AG04449 (cell line): ENCODE data around the gene MYCBPAP.

Source experiments
- CTCF ChIA-PET: fragments of 350-600 bp; formaldehyde crosslinking; extraction: SDS; loops from one replicate; lab custom pipeline; 2021; ENCODE audit warnings: antibody characterized with exemption; lab: Yijun Ruan, JAX
- POLR2A ChIA-PET: fragments of 400-600, 350-600 bp; formaldehyde crosslinking; extraction: SDS; loops from one replicate; lab custom pipeline; 2020; ENCODE audit warnings: antibody characterized with exemption, inconsistent platforms; lab: Yijun Ruan, JAX
- DNase-seq: peaks from one replicate; pipeline ENCODE4 v3.0.0-alpha.2; 2010; ENCODE audit warnings: low read depth, low spot score
- H3K4me3 ChIP-seq: 2 replicates; pipeline ENCODE4 v1.5.1; 2011; ENCODE audit warnings: low read depth, mild to moderate bottlenecking, control low read depth, low read length
- CTCF ChIP-seq: IDR thresholded peaks from one replicate; pipeline ENCODE4 v1.5.1; 2011; ENCODE audit warnings: mild to moderate bottlenecking, moderate library complexity, low read length, control low read depth, inconsistent platforms; ENCODE audit not compliant: insufficient read depth; ENCODE audit errors: missing control alignments

Gene MYCBPAP

GRCh38 chr17:50462446-50462845 is 45.8 kb upstream of the MYCBPAP start:
- ChIA-PET CTCF (interaction anchor here (1.0 to 1.3 kb wide), 2 partner anchors 13 to 17 kb away, joined by 3 read pairs; no protein-coding TSS in a partner anchor), POLR2A (no interaction called here)
- no peak for DNase-seq
- no peak for TF ChIP-seq CTCF
- H3K4me3 ChIP-seq = no peak overlapping the region

- POLR2A ChIA-PET = no interaction called here
- CTCF ChIA-PET = interaction anchor here (1.2 to 1.3 kb wide), 2 partner anchors 12 to 15 kb away, joined by 3 to 4 read pairs; no protein-coding TSS in a partner anchor
- TF ChIP-seq CTCF = no peak
Observed at GRCh38 chr17:50464121-50464520, 44.1 kb upstream of the MYCBPAP start.

GRCh38 chr17:50464736-50465135 is 43.5 kb upstream of the MYCBPAP start:
- POLR2A ChIA-PET = no interaction called here
- CTCF ChIA-PET = interaction anchor here (0.6 kb wide), 1 partner anchor 14 kb away, joined by 3 read pairs; the partner anchor contains the start of gene RSAD1
- DNase-seq = no peak

More at GRCh38 chr17:50464121-50464520, 44.1 kb upstream of the MYCBPAP start:
- DNase-seq = no peak
- no peak overlapping the region for H3K4me3 ChIP-seq

GRCh38 chr17:50465171-50465570 is 43.1 kb upstream of the MYCBPAP start:
- CTCF ChIA-PET = interaction anchor here (0.6 kb wide), 1 partner anchor 13 kb away, joined by 3 read pairs; the partner anchor contains the start of gene RSAD1
- POLR2A ChIA-PET = no interaction called here
- no peak for DNase-seq
- no peak overlapping the region for H3K4me3 ChIP-seq
- TF ChIP-seq CTCF = no peak

More at GRCh38 chr17:50464736-50465135, 43.5 kb upstream of the MYCBPAP start:
- TF ChIP-seq CTCF = no peak
- H3K4me3 ChIP-seq = no peak overlapping the region

GRCh38 chr17:50465635-50466034 is 42.6 kb upstream of the MYCBPAP start:
- ChIA-PET POLR2A (no interaction called here), CTCF (no interaction called here)
- DNase-seq = no peak
- no peak overlapping the region for H3K4me3 ChIP-seq
- TF ChIP-seq CTCF = no peak

- DNase-seq = no peak
- no peak overlapping the region for H3K4me3 ChIP-seq
- ChIA-PET POLR2A (no interaction called here), CTCF (interaction anchor here (1.8 kb wide), 1 partner anchor 12 kb away, joined by 12 read pairs; the partner anchor contains the start of gene RSAD1)
- TF ChIP-seq CTCF = no peak
Observed at GRCh38 chr17:50466371-50467113, 41.7 kb upstream of the MYCBPAP start.
